ENCODE results near the gene ALG12.

- TF ChIP-seq NFIC (IDR thresholded peaks at IDR 0.05; ENCODE audit: borderline replicate concordance) = no peak
- TF ChIP-seq POLR2AphosphoS5 (IDR thresholded peaks at IDR 0.05; ENCODE audit: low read depth, low read length) = no peak
- no peak for TF ChIP-seq TEAD4 (IDR thresholded peaks at IDR 0.05; ENCODE audit: borderline replicate concordance, insufficient read depth)
- no peak for TF ChIP-seq PBX3 (IDR thresholded peaks at IDR 0.05)
- TF ChIP-seq REST (IDR thresholded peaks at IDR 0.05; ENCODE audit: low read depth, low read length) = no peak
- no peak for TF ChIP-seq MXI1 (IDR thresholded peaks at IDR 0.05; ENCODE audit: low read depth, low read length)
- no peak for TF ChIP-seq MAX (IDR thresholded peaks at IDR 0.05; ENCODE audit: low read depth)
- TF ChIP-seq USF1 (IDR thresholded peaks at IDR 0.05; ENCODE audit: borderline replicate concordance, low read depth) = no peak
- no peak for TF ChIP-seq CTCF (IDR thresholded peaks at IDR 0.05)
These were observed 35.5 kb downstream of the ALG12 start for GRCh38 chr22:49882519-49883293.
